ENCODE data around the gene FHL1. TPM values are rescaled to one million over a fixed set of nuclear protein-coding genes. Genes with fewer than 3 reads are reported as not detected.

Gene FHL1
- total RNA-seq, 4 donors from 2014 or later: 361 to 3,943 (median 1,771) TPM

DNA sequence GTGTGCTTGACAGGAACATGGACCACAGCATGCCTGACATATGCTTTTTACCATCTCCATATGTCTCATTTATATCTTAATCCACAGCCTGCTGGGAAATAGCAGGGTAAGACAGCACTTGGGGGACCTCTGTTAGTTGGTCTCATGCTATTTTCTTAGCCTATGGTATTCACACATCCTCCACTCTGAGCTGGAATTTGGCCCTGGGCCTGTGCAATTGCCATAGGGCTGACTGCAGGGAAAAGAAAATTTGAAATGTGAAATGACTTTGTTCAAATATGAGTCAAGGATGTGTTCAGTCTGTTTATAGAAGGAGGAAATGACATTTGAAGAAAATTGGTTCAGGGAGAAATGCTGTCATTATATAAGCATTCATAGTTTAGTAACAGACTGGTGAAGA is 113.4 kb downstream of the FHL1 start:
- no peak for DNase-seq (ENCODE audit: low spot score)
- TF ChIP-seq, protein P1, sequence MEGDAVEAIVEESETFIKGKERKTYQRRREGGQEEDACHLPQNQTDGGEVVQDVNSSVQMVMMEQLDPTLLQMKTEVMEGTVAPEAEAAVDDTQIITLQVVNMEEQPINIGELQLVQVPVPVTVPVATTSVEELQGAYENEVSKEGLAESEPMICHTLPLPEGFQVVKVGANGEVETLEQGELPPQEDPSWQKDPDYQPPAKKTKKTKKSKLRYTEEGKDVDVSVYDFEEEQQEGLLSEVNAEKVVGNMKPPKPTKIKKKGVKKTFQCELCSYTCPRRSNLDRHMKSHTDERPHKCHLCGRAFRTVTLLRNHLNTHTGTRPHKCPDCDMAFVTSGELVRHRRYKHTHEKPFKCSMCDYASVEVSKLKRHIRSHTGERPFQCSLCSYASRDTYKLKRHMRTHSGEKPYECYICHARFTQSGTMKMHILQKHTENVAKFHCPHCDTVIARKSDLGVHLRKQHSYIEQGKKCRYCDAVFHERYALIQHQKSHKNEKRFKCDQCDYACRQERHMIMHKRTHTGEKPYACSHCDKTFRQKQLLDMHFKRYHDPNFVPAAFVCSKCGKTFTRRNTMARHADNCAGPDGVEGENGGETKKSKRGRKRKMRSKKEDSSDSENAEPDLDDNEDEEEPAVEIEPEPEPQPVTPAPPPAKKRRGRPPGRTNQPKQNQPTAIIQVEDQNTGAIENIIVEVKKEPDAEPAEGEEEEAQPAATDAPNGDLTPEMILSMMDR (IDR thresholded peaks at IDR 0.05): no peak
- ATAC-seq (ENCODE audit: low FRiP score): peak; percentile 34

Small RNA genes lying within 50 kb of the gene (small RNA-seq; reads per million reads assigned to genes)
- not detected for gene RF01210

Other genes with a start within 250 kb of the FHL1 start
- gene MMGT1, start 173.5 kb upstream of the FHL1 start, total RNA-seq: 10 to 100 TPM; 24.1 to 30.6 (median 25.4) TPM
- 10 to 100 TPM in 3 of 4 donors, 1 to 10 TPM in 1; 9.5 to 18.6 (median 10.8) TPM for gene SLC9A6, start 162.1 kb upstream of the FHL1 start, total RNA-seq
- gene MAP7D3, start 103.9 kb downstream of the FHL1 start, total RNA-seq: 10 to 100 TPM; 16.5 to 29.8 (median 23.2) TPM
- gene ADGRG4, start 153.4 kb downstream of the FHL1 start, total RNA-seq: under 1 TPM; under 0.01 to 0.38 (median 0.13) TPM